ENCODE measurements around the gene ANKRD35. TPM values are rescaled to one million over a fixed set of nuclear protein-coding genes. Genes with fewer than 3 reads are reported as not detected.

The ANKRD35 gene
- total and polyA plus RNA-seq, 2 of the 8 experiments (the other 6 are each of a cell fraction or from before 2014, with no cell fraction given): 1.6 to 3.0 TPM

DNA sequence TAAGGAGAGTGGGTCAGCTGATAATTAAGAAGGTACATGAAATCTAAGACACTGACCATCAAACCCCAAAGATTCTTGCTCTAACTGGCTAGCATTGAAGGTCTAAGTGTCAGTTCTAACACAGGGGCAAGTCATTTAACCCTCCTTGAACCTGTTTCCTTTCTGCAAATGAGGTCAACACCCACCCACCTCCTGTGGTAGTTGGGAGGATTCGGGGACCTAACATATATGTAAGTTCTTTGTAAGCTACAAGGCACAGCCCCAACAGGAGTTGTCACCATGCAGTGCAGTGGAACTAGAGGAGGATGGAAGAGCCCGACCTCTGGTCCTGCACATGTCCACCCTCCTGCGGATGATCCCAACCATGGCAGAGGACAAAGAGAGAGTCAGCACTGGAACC lies 37.8 kb downstream of the ANKRD35 start:
- Histone ChIP-seq H3K4me3 (ENCODE audit: extremely low read depth in 1 of 4, insufficient read depth in 2 of 4, low read depth in 3 of 4, low read length in 4 of 4) (no peak overlapping the region), H3K4ac (replicated peaks; ENCODE audit: insufficient read length, low read depth, low read length) (no peak overlapping the region), H3K4me1 (replicated peaks in 1 of 4; ENCODE audit: control insufficient read depth in 3 of 4, insufficient read depth in 4 of 4, low read length in 3 of 4) (peaks cover 0 to 8% (median 0%) of the 10 kb centered on the region in 4 experiments; a peak in 2 of 7 replicates), H3K36me3 (ENCODE audit: control insufficient read depth in 2 of 4, insufficient read depth in 4 of 4, low read length in 3 of 4) (peaks cover 2 to 40% (median 31%) of the 10 kb centered on the region in 4 experiments; a peak in 7 of 8 replicates), H3K9ac (replicated peaks in 1 of 4; ENCODE audit: extremely low read depth in 1 of 4, low read depth in 3 of 4, low read length in 3 of 4) (no peak overlapping the region), H3K9me3 (ENCODE audit: insufficient read depth in 2 of 2, low read depth in 1 of 2, low read length in 1 of 2) (no peaks in the 10 kb centered on the region), H3K27me3 (replicated peaks in 1 of 4; ENCODE audit: control insufficient read depth in 3 of 4, extremely low read depth in 1 of 4, insufficient read depth in 3 of 4, low read length in 3 of 4) (no peaks in the 10 kb centered on the region), H3K27ac (ENCODE audit: low read depth, low read length) (no peak overlapping the region), H4K8ac (ENCODE audit: extremely low read depth, insufficient read depth, low read length) (no peak overlapping the region), H2BK20ac (ENCODE audit: low read length) (no peak overlapping the region), H3K56ac (replicated peaks; ENCODE audit: insufficient read length, low read depth, low read length) (no peak overlapping the region), H4K91ac (replicated peaks; ENCODE audit: insufficient read length, low read length) (no peak overlapping the region), H4K20me1 (replicated peaks in 1 of 2; ENCODE audit: control insufficient read depth in 1 of 2, insufficient read depth in 2 of 2, low read length in 2 of 2) (peaks cover 2 to 4% of the 10 kb centered on the region in 2 experiments), H3K79me1 (ENCODE audit: low read depth, low read length) (no peaks in the 10 kb centered on the region), H4K5ac (ENCODE audit: insufficient read length, low read depth, low read length) (no peak overlapping the region), H3K4me2 (ENCODE audit: insufficient read depth in 1 of 2, low read depth in 2 of 2, low read length in 2 of 2) (no peak overlapping the region), H2BK120ac (replicated peaks; ENCODE audit: low read depth, low read length) (no peak overlapping the region), H3K23ac (ENCODE audit: insufficient read length) (no peak overlapping the region), H2BK15ac (ENCODE audit: low read length) (no peak overlapping the region), H2AFZ (ENCODE audit: low read length) (no peak overlapping the region), H2BK12ac (ENCODE audit: low read depth, low read length) (no peak overlapping the region), H3K79me2 (ENCODE audit: control insufficient read depth in 1 of 2, insufficient read depth in 2 of 2, low read length in 2 of 2) (no peaks in the 10 kb centered on the region), H2BK5ac (ENCODE audit: low read depth, low read length) (no peak overlapping the region), H3K14ac (ENCODE audit: insufficient read length) (no peak overlapping the region), H3K18ac (ENCODE audit: extremely low read depth, low read length) (no peak overlapping the region), H3K23me2 (ENCODE audit: low read depth, low read length) (peaks cover 3% of the 10 kb centered on the region), H2AK5ac (ENCODE audit: low read depth, low read length) (no peak overlapping the region)
- CTCF ChIA-PET (ENCODE audit: partially characterized antibody): interaction anchor here (1.0 to 9.6 kb wide), 14 partner anchors 13 to 190 kb away, joined by 3 to 214 read pairs (median 26); partner anchors contain the start of genes ANKRD35, ITGA10, PIAS3 and POLR3C
- WGBS, 2 experiments (ENCODE audit: extremely low coverage in 1 of 2, insufficient coverage in 1 of 2, insufficient read length in 1 of 2, insufficient replicate concordance in 2 of 2, low coverage in 1 of 2, low lambda C conversion rate in 2 of 2, missing lambda C conversion rate in 1 of 2): 90% methylated on average over 3 of the region's 3 CpGs; no CpG with 5 or more reads in 1 of the 2 experiments
- POLR2A ChIA-PET (ENCODE audit: partially characterized antibody): interaction anchor here (1.3 to 8.2 kb wide), 6 partner anchors 12 to 204 kb away, joined by 3 to 95 read pairs (median 4); partner anchors contain the start of gene PIAS3
- TF ChIP-seq RAD21 (IDR thresholded peaks at IDR 0.05 in 1 of 2, conservative IDR thresholded peaks at IDR 0.05 in 1 of 2; ENCODE audit: low read depth in 2 of 2, low read length in 2 of 2) (no peak), RFX5 (IDR thresholded peaks at IDR 0.05; ENCODE audit: borderline replicate concordance, low read depth, low read length) (no peak), CHD2 (IDR thresholded peaks at IDR 0.05; ENCODE audit: low read length) (no peak), NANOG (IDR thresholded peaks at IDR 0.05; ENCODE audit: insufficient read depth, low read depth, low read length, poor library complexity, severe bottlenecking) (no peak), HDAC6 (IDR thresholded peaks at IDR 0.05; ENCODE audit: low read depth, low read length) (no peak), KDM1A (IDR thresholded peaks at IDR 0.05; ENCODE audit: borderline replicate concordance, low read length) (no peak), GTF2F1 (IDR thresholded peaks at IDR 0.05; ENCODE audit: borderline replicate concordance, low read depth, low read length) (no peak)
- DNase-seq (ENCODE audit: low read depth in 1 of 2, low spot score in 2 of 2) (no peak), FAIRE-seq (no peak)

All from H1 (cell line).